T-helper 2 cell (primary cell): ENCODE measurements around the gene SPHK1.

Source experiments
- DNase-seq, 5 experiments: peaks; one replicate each; pipeline versions ENCODE4 v3.0.0 to v3.0.0-alpha.2; 2012 to 2022

The SPHK1 gene

DNA sequence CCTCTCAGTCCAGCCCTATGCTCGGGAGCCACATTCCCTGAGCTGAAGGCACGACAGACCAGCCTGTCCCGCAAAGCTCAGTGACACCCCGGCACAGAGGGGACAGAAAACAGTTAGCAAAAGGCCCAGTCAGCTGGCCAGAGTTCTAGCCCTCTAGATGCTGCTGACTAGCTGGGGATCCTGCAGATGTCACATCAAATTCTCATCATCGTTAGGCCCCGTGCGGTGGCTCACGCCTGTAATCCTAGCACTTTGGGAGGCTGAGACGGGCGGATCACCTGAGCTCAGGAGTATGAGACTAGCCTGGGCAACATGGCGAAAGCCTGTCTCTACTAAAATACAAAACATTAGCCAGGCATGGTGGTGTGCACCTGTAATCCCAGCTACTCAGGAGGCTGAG is 51.3 kb downstream of the SPHK1 start:
- no peak for DNase-seq
